ENCODE results near the gene RIOX2.

DNA sequence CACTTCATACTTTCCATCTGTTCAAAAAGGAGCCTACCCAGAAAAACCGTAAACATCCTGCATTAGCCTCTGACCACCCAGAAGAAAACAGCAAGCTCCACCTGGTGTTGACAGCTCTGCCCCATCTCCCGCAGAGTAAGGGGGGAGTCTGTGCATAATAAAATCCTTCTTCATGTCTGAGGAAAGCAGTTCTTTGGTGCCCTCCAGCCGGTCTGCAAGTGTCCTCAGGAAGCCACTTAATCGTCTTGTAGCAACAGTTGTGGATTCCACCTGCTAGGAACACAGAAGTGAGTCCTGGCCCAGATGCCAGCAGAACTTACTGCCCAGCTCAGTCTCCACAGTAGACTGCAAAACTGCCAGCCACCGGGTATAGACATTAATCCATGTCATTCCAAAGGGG is 22.5 kb downstream of the RIOX2 start:
- TF ChIP-seq EZH2 (IDR thresholded peaks at IDR 0.05) (no peak), EZH2phosphoT487 (IDR thresholded peaks at IDR 0.05) (no peak)
- TF ChIP-seq, protein P1, sequence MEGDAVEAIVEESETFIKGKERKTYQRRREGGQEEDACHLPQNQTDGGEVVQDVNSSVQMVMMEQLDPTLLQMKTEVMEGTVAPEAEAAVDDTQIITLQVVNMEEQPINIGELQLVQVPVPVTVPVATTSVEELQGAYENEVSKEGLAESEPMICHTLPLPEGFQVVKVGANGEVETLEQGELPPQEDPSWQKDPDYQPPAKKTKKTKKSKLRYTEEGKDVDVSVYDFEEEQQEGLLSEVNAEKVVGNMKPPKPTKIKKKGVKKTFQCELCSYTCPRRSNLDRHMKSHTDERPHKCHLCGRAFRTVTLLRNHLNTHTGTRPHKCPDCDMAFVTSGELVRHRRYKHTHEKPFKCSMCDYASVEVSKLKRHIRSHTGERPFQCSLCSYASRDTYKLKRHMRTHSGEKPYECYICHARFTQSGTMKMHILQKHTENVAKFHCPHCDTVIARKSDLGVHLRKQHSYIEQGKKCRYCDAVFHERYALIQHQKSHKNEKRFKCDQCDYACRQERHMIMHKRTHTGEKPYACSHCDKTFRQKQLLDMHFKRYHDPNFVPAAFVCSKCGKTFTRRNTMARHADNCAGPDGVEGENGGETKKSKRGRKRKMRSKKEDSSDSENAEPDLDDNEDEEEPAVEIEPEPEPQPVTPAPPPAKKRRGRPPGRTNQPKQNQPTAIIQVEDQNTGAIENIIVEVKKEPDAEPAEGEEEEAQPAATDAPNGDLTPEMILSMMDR (IDR thresholded peaks at IDR 0.05): no peak
